NCI-H2029 treated with DMSO at 0.1 percent for 48 hours (cell line): ENCODE measurements around the gene ANKS1A.
"Not testable (repeated sequence)": the region's sequence is repeated elsewhere in the genome, so short reads cannot be mapped to it uniquely, and the experiment has no call there.

Experiments
- DNase-seq: peaks from one replicate; lab custom pipeline; 2025; lab: John Stamatoyannopoulos, UW

The ANKS1A gene

GRCh38 chr6:35085359-35086281, 196.6 kb downstream of the ANKS1A start:
- DNase-seq: no peak

- no peak for DNase-seq
These were observed 197.2 kb downstream of the ANKS1A start for GRCh38 chr6:35086282-35086632.

GRCh38 chr6:35086636-35087360, 197.7 kb downstream of the ANKS1A start:
- no peak for DNase-seq

- DNase-seq: no peak
These were observed 198.6 kb downstream of the ANKS1A start for GRCh38 chr6:35087361-35088280.

GRCh38 chr6:35088281-35089215, 199.5 kb downstream of the ANKS1A start:
- no peak for DNase-seq

GRCh38 chr6:35089216-35089934, 200.3 kb downstream of the ANKS1A start:
- no peak for DNase-seq

- DNase-seq: no peak
These were observed 201.0 kb downstream of the ANKS1A start for GRCh38 chr6:35089935-35090505.

GRCh38 chr6:35090734-35091133, 201.7 kb downstream of the ANKS1A start:
- DNase-seq: no peak

GRCh38 chr6:35091346-35092083, 202.5 kb downstream of the ANKS1A start:
- no peak for DNase-seq

GRCh38 chr6:35092362-35093117, 203.5 kb downstream of the ANKS1A start:
- DNase-seq: no peak

- no peak for DNase-seq
These were observed 204.0 kb downstream of the ANKS1A start for GRCh38 chr6:35093118-35093445.

GRCh38 chr6:35093783-35094182, 204.7 kb downstream of the ANKS1A start:
- DNase-seq: no peak

- DNase-seq: no peak
These were observed 205.1 kb downstream of the ANKS1A start for GRCh38 chr6:35094183-35094582.

- peak; percentile 80 for DNase-seq
These were observed 207.2 kb downstream of the ANKS1A start for GRCh38 chr6:35096129-35096862.

- no peak for DNase-seq
These were observed 210.1 kb downstream of the ANKS1A start for GRCh38 chr6:35099116-35099515.

GRCh38 chr6:35105078-35105477, 216.0 kb downstream of the ANKS1A start:
- DNase-seq: no peak

- not testable (repeated sequence) for DNase-seq
These were observed 217.0 kb downstream of the ANKS1A start for GRCh38 chr6:35106061-35106460.

- DNase-seq: not testable (repeated sequence)
These were observed 218.2 kb downstream of the ANKS1A start for GRCh38 chr6:35107208-35107607.
